Dermis microvascular lymphatic vessel endothelial cell (primary cell): Measurements from ENCODE around the gene FMN1. TPM values are rescaled to one million over a fixed set of nuclear protein-coding genes. Genes with fewer than 3 reads are reported as not detected.

ENCODE experiments used
- DNase-seq, 2 donors: peaks; one replicate each; pipeline versions ENCODE4 v3.0.0 to v3.0.0-alpha.2; 2010; ENCODE audit warnings: low read depth in 2 of 2
- total RNA-seq: library from RNA; depleted of rRNA; stranded (reverse); fragments of >200 nt; gene quantifications from 2 replicates; pipeline ENCODE4 v1.2.1, GENCODE V29; 2014

The FMN1 gene
- total RNA-seq, 1 donor from 2014 or later, result under 0.01 TPM

- DNase-seq, result no peak
Observed at GRCh38 chr15:32887090-32887489, 307.4 kb downstream of the FMN1 start.

GRCh38 chr15:32886459-32886858, 308.1 kb downstream of the FMN1 start:
- no peak for DNase-seq

DNA sequence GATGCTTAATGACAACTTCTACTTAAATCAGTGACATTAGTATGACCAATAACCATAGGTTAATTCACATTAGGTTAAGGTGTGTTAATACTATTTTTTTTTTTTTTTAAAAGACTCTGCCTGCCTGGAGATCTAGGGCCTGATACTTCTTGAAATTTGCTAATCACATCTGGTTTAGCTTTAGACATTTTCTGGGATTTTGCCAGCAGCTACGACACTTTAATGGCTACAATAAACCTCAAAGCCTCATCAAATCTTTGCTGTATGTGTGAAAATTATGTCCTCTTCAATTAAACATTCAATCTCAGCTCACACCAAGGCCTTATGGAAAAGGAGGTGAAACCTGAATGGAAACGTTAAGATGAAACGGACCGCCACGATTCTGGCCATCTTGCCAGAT, 308.8 kb downstream of the FMN1 start:
- DNase-seq, result no peak

GRCh38 chr15:32884146-32884545, 310.4 kb downstream of the FMN1 start:
- peak in 1 of 2 donors; percentile 9 for DNase-seq

GRCh38 chr15:32882955-32883354, 311.6 kb downstream of the FMN1 start:
- no peak for DNase-seq

DNA sequence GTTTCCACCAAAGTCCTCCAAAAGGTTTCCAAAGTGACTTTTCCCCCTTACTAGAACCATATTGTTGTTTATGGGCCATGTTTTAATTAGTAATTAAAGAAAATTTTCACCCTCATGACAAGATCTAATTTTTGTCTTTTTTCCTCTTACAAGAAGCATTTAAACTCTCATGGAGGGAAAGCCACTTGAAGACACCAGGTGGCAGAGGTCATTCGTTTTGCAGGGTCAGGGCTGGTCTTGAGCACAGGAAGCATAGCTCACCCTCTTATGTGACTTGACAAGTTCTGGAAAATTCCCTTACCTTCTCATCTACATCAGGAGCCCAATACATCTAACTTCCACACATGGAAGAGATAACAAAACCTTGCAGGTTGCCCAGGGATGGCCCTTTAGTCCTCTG, 313.0 kb downstream of the FMN1 start:
- no peak for DNase-seq

GRCh38 chr15:32880642-32881041, 313.9 kb downstream of the FMN1 start:
- no peak for DNase-seq

DNA sequence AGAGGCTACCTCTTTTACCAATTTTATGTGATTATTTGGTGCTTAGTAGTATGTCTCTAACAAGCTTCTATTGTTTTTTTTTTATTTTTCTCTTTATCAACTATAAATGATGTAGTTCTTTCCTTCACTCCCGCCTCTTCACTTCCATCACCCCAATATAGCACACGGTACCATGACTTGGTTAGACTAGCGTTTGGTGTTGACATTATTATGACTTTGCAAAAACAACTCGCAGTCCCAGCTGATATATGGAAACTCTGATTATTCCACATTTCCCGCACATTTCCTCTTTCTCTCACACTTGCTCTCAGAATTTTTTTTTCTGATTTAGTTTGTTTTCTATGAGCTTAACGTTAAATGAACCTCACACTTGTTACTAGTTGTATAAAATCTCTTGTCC, 314.5 kb downstream of the FMN1 start:
- peak; percentile 56 to 62 for DNase-seq

GRCh38 chr15:32878869-32879805, 315.4 kb downstream of the FMN1 start:
- DNase-seq, result no peak

DNA sequence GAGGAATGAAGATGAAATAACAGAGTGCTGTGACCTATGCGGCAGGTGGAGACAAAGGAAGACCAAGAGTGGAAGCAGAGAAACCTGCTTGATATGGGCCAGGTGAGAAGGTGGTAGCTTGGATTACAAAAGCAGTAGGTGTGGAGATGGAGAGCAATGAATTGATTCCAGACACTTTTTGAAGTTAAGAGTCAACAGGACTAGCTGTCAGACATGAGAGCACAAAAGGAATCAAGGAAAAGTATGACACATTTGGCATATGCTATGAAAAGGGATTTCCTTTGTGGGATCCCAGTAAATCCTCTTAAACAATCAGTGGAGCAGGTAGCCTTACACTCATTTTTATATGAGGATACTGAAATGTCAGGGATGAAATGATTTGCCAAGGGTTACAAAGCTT, 316.2 kb downstream of the FMN1 start:
- peak in 1 of 2 donors; percentile 45 for DNase-seq

DNA sequence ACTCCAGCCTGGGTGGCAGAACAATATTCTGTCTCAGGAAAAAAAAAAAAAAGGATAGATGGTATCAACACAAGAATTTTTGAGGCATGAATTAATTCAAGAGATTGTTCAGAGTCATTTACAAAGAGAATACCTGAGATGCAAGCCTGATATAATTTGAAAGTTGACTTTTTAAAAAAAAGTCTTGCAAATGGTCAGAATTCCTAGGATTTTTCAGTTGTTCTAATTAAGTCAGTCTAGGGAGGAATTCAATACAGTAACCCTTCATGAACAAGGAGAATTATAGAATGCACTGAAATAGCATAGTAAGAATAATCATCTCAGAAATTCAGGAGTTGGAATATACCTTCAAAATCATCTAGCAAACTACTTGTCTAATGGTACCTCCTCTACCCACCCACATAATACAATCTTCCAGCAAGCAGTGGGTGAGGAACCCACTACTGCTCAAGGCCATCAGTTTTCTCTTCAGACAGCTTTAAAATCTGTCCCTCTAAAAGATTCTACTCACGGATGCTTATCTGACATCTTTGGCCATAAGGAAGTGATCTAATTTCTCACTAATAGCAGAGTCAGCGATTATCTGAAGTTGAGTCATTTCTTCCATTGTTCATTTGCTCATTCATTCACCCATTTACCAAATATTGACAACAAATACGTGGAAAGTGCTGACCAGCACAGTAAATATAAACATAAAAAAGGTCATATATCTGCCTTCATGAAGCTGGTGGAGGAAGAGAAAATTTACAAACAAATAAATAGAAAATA, 317.1 kb downstream of the FMN1 start:
- DNase-seq, result peak in 1 of 2 donors; percentile 37

GRCh38 chr15:32873284-32874114, 321.0 kb downstream of the FMN1 start:
- no peak for DNase-seq

- DNase-seq, result no peak
Observed at GRCh38 chr15:32872621-32873283, 321.8 kb downstream of the FMN1 start.

GRCh38 chr15:32871883-32872282, 322.6 kb downstream of the FMN1 start:
- no peak for DNase-seq

- DNase-seq, result peak in 1 of 2 donors; percentile 62
Observed at GRCh38 chr15:32870240-32871033, 324.1 kb downstream of the FMN1 start.

DNA sequence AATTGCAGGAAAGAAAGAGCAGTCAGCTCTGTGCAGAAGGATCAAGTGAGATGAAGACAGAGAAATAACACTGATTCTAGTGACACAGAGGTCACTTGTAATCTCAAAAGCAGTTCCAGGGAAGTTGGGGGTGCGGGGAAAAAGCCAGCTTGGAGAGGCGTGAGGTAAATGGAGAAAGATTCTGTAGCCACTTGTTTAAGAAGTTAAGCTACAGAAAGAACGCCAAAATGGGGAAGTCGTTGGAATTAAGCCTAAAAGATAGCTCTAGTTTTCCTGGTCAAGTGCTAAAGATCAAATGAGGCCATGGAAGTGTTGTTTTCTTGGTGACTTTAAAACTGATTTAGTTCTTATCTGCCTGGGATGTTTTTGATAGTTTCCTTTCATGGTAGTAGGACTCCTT, 324.7 kb downstream of the FMN1 start:
- DNase-seq, result no peak

GRCh38 chr15:32867313-32867626, 327.2 kb downstream of the FMN1 start:
- peak in 1 of 2 donors; percentile 28 for DNase-seq

DNA sequence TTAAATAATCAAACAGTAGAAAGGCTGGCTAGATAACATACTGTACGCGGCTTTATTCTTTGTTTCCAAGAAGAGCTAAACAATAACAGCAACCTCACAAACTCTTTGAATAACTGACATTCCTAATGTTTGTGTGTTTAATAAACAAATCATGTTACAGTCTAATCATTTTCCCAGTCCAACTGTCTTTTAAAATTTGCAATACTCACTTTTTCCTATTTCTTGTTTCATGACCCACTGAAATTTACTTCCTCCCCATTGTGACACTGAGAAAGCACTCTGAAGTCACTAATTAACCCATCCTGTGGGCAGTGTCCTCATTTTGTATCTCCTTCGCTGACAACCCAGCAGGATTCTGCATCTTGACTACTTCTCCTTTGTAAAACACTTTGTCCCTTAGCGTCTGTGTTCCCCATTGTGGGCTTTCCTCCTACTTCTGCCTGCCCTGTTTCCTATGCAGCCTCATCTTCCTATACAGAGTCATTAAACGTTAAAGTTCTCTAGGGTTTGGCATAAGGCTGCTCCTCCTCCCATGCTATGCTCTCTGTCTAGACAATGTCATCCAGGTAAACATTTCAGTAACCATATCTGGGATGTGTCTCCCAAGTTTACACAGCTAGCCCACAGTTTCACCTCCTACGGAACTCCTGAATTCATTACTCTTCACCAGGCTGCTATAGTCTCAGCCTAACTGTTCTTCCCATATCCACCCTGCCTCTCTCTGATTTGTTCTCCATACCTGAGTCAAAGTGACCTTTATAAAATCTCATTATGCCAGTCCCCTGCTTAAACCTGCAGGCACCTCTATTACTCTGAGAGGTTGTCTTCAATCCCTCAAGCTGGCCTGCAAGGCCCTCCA, 327.8 kb downstream of the FMN1 start:
- DNase-seq, result no peak

GRCh38 chr15:32864841-32865240, 329.7 kb downstream of the FMN1 start:
- no peak for DNase-seq
